Brain microvascular endothelial cell (primary cell): ENCODE measurements around the gene GRIA2.
"Not testable (repeated sequence)": the region's sequence is repeated elsewhere in the genome, so short reads cannot be mapped to it uniquely, and the experiment has no call there.

ENCODE experiments used
- DNase-seq: peaks from one replicate; pipeline ENCODE4 v3.0.0-alpha.2; 2020
- H3K27ac ChIP-seq: fragments of 250-450 bp; sonication (Bioruptor Pico); 2 replicates; pipeline ENCODE4 v1.5.1; 2020; ENCODE audit warnings: mild to moderate bottlenecking, moderate library complexity
- H3K27me3 ChIP-seq: fragments of 250-450 bp; sonication (Bioruptor Pico); replicated peaks from 2 replicates; pipeline ENCODE4 v1.5.1; 2020; ENCODE audit warnings: mild to moderate bottlenecking
- H3K36me3 ChIP-seq: fragments of 250-450 bp; sonication (Bioruptor Pico); replicated peaks from 2 replicates; pipeline ENCODE4 v1.5.1; 2020; ENCODE audit warnings: mild to moderate bottlenecking
- H3K4me3 ChIP-seq: 2 replicates; pipeline ENCODE4 v1.5.1; 2011; ENCODE audit warnings: low read depth, mild to moderate bottlenecking, control low read depth, low read length, moderate library complexity
- CTCF ChIP-seq: IDR thresholded peaks from 2 replicates; pipeline ENCODE4 v1.5.1; 2011; ENCODE audit warnings: low read depth, mild to moderate bottlenecking, moderate library complexity, low read length, control low read depth, inconsistent platforms; ENCODE audit errors: missing control alignments
- in situ Hi-C: cut with HindIII; loops from 2 replicates; pipeline ENCODE4 v1.10.0; 2017; ENCODE audit warnings: low sequenced_read_pairs, low pct_ligation_motif_present

The GRIA2 gene

GRCh38 chr4:157231525-157231924 lies 11.0 kb downstream of the GRIA2 start:
- Histone ChIP-seq H3K36me3 (no peaks in the 10 kb centered on the region), H3K27ac (no peak overlapping the region), H3K27me3 (no peaks in the 10 kb centered on the region), H3K4me3 (no peak overlapping the region)
- in situ Hi-C loops, result no loop called here
- DNase-seq, result no peak
- no peak for TF ChIP-seq CTCF

- no peaks in the 10 kb centered on the region for H3K36me3 ChIP-seq
- TF ChIP-seq CTCF, result no peak
- H3K27me3 ChIP-seq, result no peaks in the 10 kb centered on the region
- in situ Hi-C loops, result no loop called here
- H3K4me3 ChIP-seq, result no peak overlapping the region
- no peak overlapping the region for H3K27ac ChIP-seq
- no peak for DNase-seq
Measured at GRCh38 chr4:157242871-157243270, 22.3 kb downstream of the GRIA2 start.

- Histone ChIP-seq H3K4me3 (no peak overlapping the region), H3K36me3 (no peaks in the 10 kb centered on the region), H3K27me3 (no peaks in the 10 kb centered on the region), H3K27ac (no peak overlapping the region)
- no peak for TF ChIP-seq CTCF
- DNase-seq, result no peak
- in situ Hi-C loops, result no loop called here
Measured at GRCh38 chr4:157244348-157244747, 23.8 kb downstream of the GRIA2 start.

GRCh38 chr4:157245351-157245750 lies 24.8 kb downstream of the GRIA2 start:
- H3K27ac ChIP-seq, result no peak overlapping the region
- H3K27me3 ChIP-seq, result no peaks in the 10 kb centered on the region
- in situ Hi-C loops, result no loop called here
- DNase-seq, result no peak
- H3K36me3 ChIP-seq, result no peaks in the 10 kb centered on the region
- no peak for TF ChIP-seq CTCF
- H3K4me3 ChIP-seq, result no peak overlapping the region

GRCh38 chr4:157246964-157247363 lies 26.4 kb downstream of the GRIA2 start:
- DNase-seq, result no peak
- Histone ChIP-seq H3K27ac (no peak overlapping the region), H3K36me3 (no peaks in the 10 kb centered on the region), H3K4me3 (no peak overlapping the region), H3K27me3 (no peaks in the 10 kb centered on the region)
- no peak for TF ChIP-seq CTCF
- in situ Hi-C loops, result no loop called here

GRCh38 chr4:157258165-157258564 lies 37.6 kb downstream of the GRIA2 start:
- H3K27me3 ChIP-seq, H3K4me3 ChIP-seq, H3K27ac ChIP-seq, in situ Hi-C loops, H3K36me3 ChIP-seq, DNase-seq: not testable (repeated sequence)
